Duodenal mucosa (tissue), 2 donors: ENCODE results near the gene CCDC82.

Source experiments
- H3K27ac ChIP-seq: one replicate; pipeline ENCODE4 v1.7.0; 2013; ENCODE audit warnings: low read depth, low read length
- H3K27me3 ChIP-seq, 2 donors: one replicate each; pipeline ENCODE4 v1.7.0; 2013; ENCODE audit warnings: low read length in 2 of 2, control low read depth in 1 of 2; ENCODE audit not compliant: insufficient read depth in 2 of 2, control insufficient read depth in 1 of 2
- H3K36me3 ChIP-seq, 2 donors: one replicate each; pipeline ENCODE4 v1.7.0; 2013; ENCODE audit warnings: low read length in 2 of 2, control low read depth in 1 of 2; ENCODE audit not compliant: insufficient read depth in 2 of 2, control insufficient read depth in 1 of 2
- H3K4me1 ChIP-seq, 2 donors: one replicate each; pipeline ENCODE4 v1.7.0; 2013; ENCODE audit warnings: low read length in 2 of 2, control low read depth in 1 of 2; ENCODE audit not compliant: insufficient read depth in 2 of 2, control insufficient read depth in 1 of 2
- H3K4me3 ChIP-seq, 2 donors: one replicate each; pipeline ENCODE4 v1.7.0; 2013; ENCODE audit warnings: low read length in 2 of 2, low read depth in 1 of 2
- H3K9ac ChIP-seq, 2 donors: one replicate each; pipeline ENCODE4 v1.7.0; 2013; ENCODE audit warnings: low read length in 2 of 2, low read depth in 1 of 2
- H3K9me3 ChIP-seq, 2 donors: one replicate each; pipeline ENCODE4 v1.7.0; 2013; ENCODE audit warnings: low read length in 2 of 2, control low read depth in 1 of 2; ENCODE audit not compliant: control insufficient read depth in 1 of 2

Gene CCDC82

GRCh38 chr11:96394773-96395172 is 5.1 kb upstream of the CCDC82 start:
- Histone ChIP-seq H3K4me1 (peaks cover 8 to 10% of the 10 kb centered on the region in 2 donors), H3K27ac (no peak overlapping the region), H3K9ac (no peak overlapping the region), H3K36me3 (no peaks in the 10 kb centered on the region), H3K4me3 (no peak overlapping the region), H3K9me3 (no peaks in the 10 kb centered on the region), H3K27me3 (no peaks in the 10 kb centered on the region)

- Histone ChIP-seq H3K4me3 (no peak overlapping the region), H3K27me3 (no peaks in the 10 kb centered on the region), H3K36me3 (no peaks in the 10 kb centered on the region), H3K9me3 (no peaks in the 10 kb centered on the region), H3K27ac (no peak overlapping the region), H3K4me1 (peaks cover 10 to 13% of the 10 kb centered on the region in 2 donors), H3K9ac (no peak overlapping the region)
These were observed 4.1 kb upstream of the CCDC82 start for GRCh38 chr11:96393753-96394348.

- Histone ChIP-seq H3K9ac (no peak overlapping the region), H3K4me3 (no peak overlapping the region), H3K36me3 (no peaks in the 10 kb centered on the region), H3K27me3 (no peaks in the 10 kb centered on the region), H3K4me1 (peaks cover 14 to 19% of the 10 kb centered on the region in 2 donors), H3K9me3 (no peaks in the 10 kb centered on the region), H3K27ac (no peak overlapping the region)
These were observed 2.1 kb upstream of the CCDC82 start for GRCh38 chr11:96391698-96392307.

- Histone ChIP-seq H3K9me3 (no peaks in the 10 kb centered on the region), H3K27ac (peak overlapping the region; percentile 85), H3K4me3 (peak overlapping the region; percentile 84 to 88), H3K36me3 (no peaks in the 10 kb centered on the region), H3K9ac (peak overlapping the region; percentile 76 to 80), H3K4me1 (peaks cover 14 to 19% of the 10 kb centered on the region in 2 donors), H3K27me3 (no peaks in the 10 kb centered on the region)
These were observed 728 bp upstream of the CCDC82 start for GRCh38 chr11:96390488-96390792.

GRCh38 chr11:96388891-96389719 is 607 bp downstream of the CCDC82 start:
- peak overlapping the region; percentile 80 to 83 for H3K9ac ChIP-seq

GRCh38 chr11:96385187-96385586 is 4.5 kb downstream of the CCDC82 start:
- H3K27me3 ChIP-seq: no peaks in the 10 kb centered on the region
- H3K4me1 ChIP-seq: peaks cover 6 to 10% of the 10 kb centered on the region in 2 donors
- no peak overlapping the region for H3K9ac ChIP-seq
- peaks cover 0 to 19% of the 10 kb centered on the region in 2 donors for H3K36me3 ChIP-seq
- H3K9me3 ChIP-seq: no peaks in the 10 kb centered on the region
- no peak overlapping the region for H3K27ac ChIP-seq
- H3K4me3 ChIP-seq: no peak overlapping the region

More at GRCh38 chr11:96388891-96389719, 607 bp downstream of the CCDC82 start:
- H3K4me1 ChIP-seq: peaks cover 14 to 19% of the 10 kb centered on the region in 2 donors
- H3K27ac ChIP-seq: peak overlapping the region; percentile 37
- no peaks in the 10 kb centered on the region for H3K27me3 ChIP-seq
- H3K4me3 ChIP-seq: peak overlapping the region; percentile 84 to 88
- H3K9me3 ChIP-seq: no peaks in the 10 kb centered on the region
- peaks cover 0 to 3% of the 10 kb centered on the region in 2 donors for H3K36me3 ChIP-seq

- no peak overlapping the region for H3K27ac ChIP-seq
- H3K27me3 ChIP-seq: no peaks in the 10 kb centered on the region
- H3K9ac ChIP-seq: no peak overlapping the region
- no peaks in the 10 kb centered on the region for H3K9me3 ChIP-seq
- no peak overlapping the region for H3K4me3 ChIP-seq
- peaks cover 0 to 19% of the 10 kb centered on the region in 2 donors for H3K36me3 ChIP-seq
- peaks cover 6 to 10% of the 10 kb centered on the region in 2 donors for H3K4me1 ChIP-seq
These were observed 5.6 kb downstream of the CCDC82 start for GRCh38 chr11:96384156-96384555.

GRCh38 chr11:96376796-96377195 is 12.9 kb downstream of the CCDC82 start:
- no peaks in the 10 kb centered on the region for H3K4me1 ChIP-seq
- H3K4me3 ChIP-seq: no peak overlapping the region
- no peaks in the 10 kb centered on the region for H3K27me3 ChIP-seq
- no peak overlapping the region for H3K27ac ChIP-seq
- H3K36me3 ChIP-seq: peaks cover 7 to 11% of the 10 kb centered on the region in 2 donors
- no peak overlapping the region for H3K9ac ChIP-seq
- H3K9me3 ChIP-seq: no peaks in the 10 kb centered on the region

GRCh38 chr11:96373826-96374225 is 15.9 kb downstream of the CCDC82 start:
- Histone ChIP-seq H3K9ac (no peak overlapping the region), H3K27me3 (no peaks in the 10 kb centered on the region), H3K9me3 (peaks cover 0 to 1% of the 10 kb centered on the region in 2 donors), H3K36me3 (peaks cover 0 to 7% of the 10 kb centered on the region in 2 donors), H3K27ac (no peak overlapping the region), H3K4me1 (no peaks in the 10 kb centered on the region), H3K4me3 (no peak overlapping the region)

- Histone ChIP-seq H3K4me3 (no peak overlapping the region), H3K4me1 (no peaks in the 10 kb centered on the region), H3K27ac (no peak overlapping the region), H3K9me3 (peaks cover 0 to 2% of the 10 kb centered on the region in 2 donors), H3K9ac (no peak overlapping the region), H3K36me3 (peaks cover 3 to 9% of the 10 kb centered on the region in 2 donors), H3K27me3 (no peaks in the 10 kb centered on the region)
These were observed 22.4 kb downstream of the CCDC82 start for GRCh38 chr11:96367342-96367741.
